HG02885 (cell line): ENCODE data around the gene MTCL1.

Experiments
- ATAC-seq: cut with Tn5 transposase; IDR thresholded peaks from one replicate; pipeline ENCODE4 v1.9.1; 2021; ENCODE audit warnings: mild to moderate bottlenecking; ENCODE audit not compliant: unreplicated experiment, poor library complexity

Gene MTCL1

GRCh38 chr18:8765783-8766463 is 60.6 kb downstream of the MTCL1 start:
- no peak for ATAC-seq

- ATAC-seq, result no peak
These were observed 61.4 kb downstream of the MTCL1 start for GRCh38 chr18:8766559-8767293.

- ATAC-seq, result no peak
These were observed 62.0 kb downstream of the MTCL1 start for GRCh38 chr18:8767340-8767739.

GRCh38 chr18:8769509-8770095 is 64.2 kb downstream of the MTCL1 start:
- ATAC-seq, result no peak

- no peak for ATAC-seq
These were observed 65.3 kb downstream of the MTCL1 start for GRCh38 chr18:8770657-8771056.

GRCh38 chr18:8771930-8772329 is 66.6 kb downstream of the MTCL1 start:
- ATAC-seq, result no peak

- ATAC-seq, result no peak
These were observed 68.6 kb downstream of the MTCL1 start for GRCh38 chr18:8773980-8774379.

- ATAC-seq, result no peak
These were observed 70.9 kb downstream of the MTCL1 start for GRCh38 chr18:8776013-8776943.

GRCh38 chr18:8777846-8778245 is 72.5 kb downstream of the MTCL1 start:
- ATAC-seq, result no peak

GRCh38 chr18:8778386-8778785 is 73.0 kb downstream of the MTCL1 start:
- no peak for ATAC-seq

- no peak for ATAC-seq
These were observed 73.5 kb downstream of the MTCL1 start for GRCh38 chr18:8778824-8779223.

- ATAC-seq, result no peak
These were observed 73.9 kb downstream of the MTCL1 start for GRCh38 chr18:8779251-8779650.

- no peak for ATAC-seq
These were observed 74.9 kb downstream of the MTCL1 start for GRCh38 chr18:8780227-8780626.

GRCh38 chr18:8781671-8782070 is 76.3 kb downstream of the MTCL1 start:
- ATAC-seq, result no peak

- no peak for ATAC-seq
These were observed 78.1 kb downstream of the MTCL1 start for GRCh38 chr18:8783335-8783993.

GRCh38 chr18:8783994-8784530 is 78.7 kb downstream of the MTCL1 start:
- ATAC-seq, result no peak

GRCh38 chr18:8785261-8785660 is 79.9 kb downstream of the MTCL1 start:
- no peak for ATAC-seq

GRCh38 chr18:8785855-8786482 is 80.6 kb downstream of the MTCL1 start:
- no peak for ATAC-seq
